ENCODE results near the gene RYR3.

RYR3 gene

GRCh38 chr15:33894193-33894592, 583.4 kb downstream of the RYR3 start:
- TF ChIP-seq, protein P1, sequence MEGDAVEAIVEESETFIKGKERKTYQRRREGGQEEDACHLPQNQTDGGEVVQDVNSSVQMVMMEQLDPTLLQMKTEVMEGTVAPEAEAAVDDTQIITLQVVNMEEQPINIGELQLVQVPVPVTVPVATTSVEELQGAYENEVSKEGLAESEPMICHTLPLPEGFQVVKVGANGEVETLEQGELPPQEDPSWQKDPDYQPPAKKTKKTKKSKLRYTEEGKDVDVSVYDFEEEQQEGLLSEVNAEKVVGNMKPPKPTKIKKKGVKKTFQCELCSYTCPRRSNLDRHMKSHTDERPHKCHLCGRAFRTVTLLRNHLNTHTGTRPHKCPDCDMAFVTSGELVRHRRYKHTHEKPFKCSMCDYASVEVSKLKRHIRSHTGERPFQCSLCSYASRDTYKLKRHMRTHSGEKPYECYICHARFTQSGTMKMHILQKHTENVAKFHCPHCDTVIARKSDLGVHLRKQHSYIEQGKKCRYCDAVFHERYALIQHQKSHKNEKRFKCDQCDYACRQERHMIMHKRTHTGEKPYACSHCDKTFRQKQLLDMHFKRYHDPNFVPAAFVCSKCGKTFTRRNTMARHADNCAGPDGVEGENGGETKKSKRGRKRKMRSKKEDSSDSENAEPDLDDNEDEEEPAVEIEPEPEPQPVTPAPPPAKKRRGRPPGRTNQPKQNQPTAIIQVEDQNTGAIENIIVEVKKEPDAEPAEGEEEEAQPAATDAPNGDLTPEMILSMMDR (IDR thresholded peaks at IDR 0.05; ENCODE audit: poor library complexity, severe bottlenecking), result no peak
- ATAC-seq (ENCODE audit: low read depth), result no peak
- no peak overlapping the region for H3K27ac ChIP-seq (ENCODE audit: poor library complexity, severe bottlenecking)

GRCh38 chr15:33902043-33902442, 591.3 kb downstream of the RYR3 start:
- DNase-seq (ENCODE audit: low spot score) (no peak), ATAC-seq (ENCODE audit: low read depth) (no peak)
- H3K27me3 ChIP-seq (ENCODE audit: insufficient read depth, poor library complexity, severe bottlenecking), result no peaks in the 10 kb centered on the region

More at GRCh38 chr15:33894193-33894592, 583.4 kb downstream of the RYR3 start:
- Histone ChIP-seq H3K27me3 (ENCODE audit: insufficient read depth, poor library complexity, severe bottlenecking) (no peaks in the 10 kb centered on the region), H3K36me3 (ENCODE audit: low read depth) (no peaks in the 10 kb centered on the region), H3K4me3 (ENCODE audit: severe bottlenecking) (no peak overlapping the region), H3K4me1 (ENCODE audit: insufficient read depth, poor library complexity, severe bottlenecking) (no peaks in the 10 kb centered on the region), H3K9me3 (ENCODE audit: severe bottlenecking) (no peaks in the 10 kb centered on the region)
- no peak for DNase-seq (ENCODE audit: low spot score)

DNA sequence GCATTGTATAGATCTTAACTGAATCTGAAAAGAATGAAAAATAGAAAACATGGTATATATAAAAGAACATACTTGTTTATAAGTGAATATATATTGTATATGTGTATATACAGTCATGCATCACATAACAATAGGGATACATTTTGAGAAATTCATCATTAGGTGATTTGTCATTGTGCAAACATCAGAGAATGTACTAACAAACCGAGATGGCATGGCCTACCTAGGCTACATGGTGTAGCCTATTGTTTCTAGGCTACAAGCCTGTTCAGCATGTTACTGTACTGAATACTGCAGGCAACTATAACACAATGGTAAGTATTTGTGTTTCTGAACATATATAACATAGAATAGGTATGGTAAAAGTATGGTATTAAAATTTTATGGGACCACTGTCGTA, 592.9 kb downstream of the RYR3 start:
- no peak for DNase-seq (ENCODE audit: low spot score)
- ATAC-seq (ENCODE audit: low read depth), result no peak
- no peaks in the 10 kb centered on the region for H3K9me3 ChIP-seq (ENCODE audit: severe bottlenecking)

More at GRCh38 chr15:33902043-33902442, 591.3 kb downstream of the RYR3 start:
- Histone ChIP-seq H3K27ac (ENCODE audit: poor library complexity, severe bottlenecking) (no peak overlapping the region), H3K9me3 (ENCODE audit: severe bottlenecking) (no peaks in the 10 kb centered on the region), H3K4me3 (ENCODE audit: severe bottlenecking) (no peak overlapping the region), H3K4me1 (ENCODE audit: insufficient read depth, poor library complexity, severe bottlenecking) (no peaks in the 10 kb centered on the region), H3K36me3 (ENCODE audit: low read depth) (no peaks in the 10 kb centered on the region)
- TF ChIP-seq, protein P1 (IDR thresholded peaks at IDR 0.05; ENCODE audit: poor library complexity, severe bottlenecking), result no peak

DNA sequence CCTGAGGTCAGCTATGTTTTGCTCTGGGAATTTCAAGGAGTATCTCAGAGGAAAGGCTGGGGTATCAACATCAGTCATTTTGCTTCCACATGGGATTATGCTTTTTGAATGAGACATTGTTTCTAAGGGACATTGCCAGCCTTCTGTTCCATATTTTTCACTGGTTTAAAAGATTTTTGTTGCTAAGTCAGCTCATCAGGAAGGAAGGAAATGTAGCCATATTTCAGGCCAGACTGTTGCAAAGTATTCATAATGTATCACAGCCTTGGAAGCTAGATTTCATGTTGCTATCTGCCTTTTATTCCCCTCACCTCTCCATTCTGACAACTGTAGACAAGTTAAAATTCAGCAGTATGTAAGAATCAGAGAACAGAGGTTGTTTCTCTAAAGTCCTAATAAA, 596.6 kb downstream of the RYR3 start:
- Histone ChIP-seq H3K9me3 (ENCODE audit: severe bottlenecking) (no peaks in the 10 kb centered on the region), H3K4me1 (ENCODE audit: insufficient read depth, poor library complexity, severe bottlenecking) (peaks cover 3% of the 10 kb centered on the region), H3K27ac (ENCODE audit: poor library complexity, severe bottlenecking) (no peak overlapping the region), H3K36me3 (ENCODE audit: low read depth) (no peaks in the 10 kb centered on the region), H3K4me3 (ENCODE audit: severe bottlenecking) (no peak overlapping the region), H3K27me3 (ENCODE audit: insufficient read depth, poor library complexity, severe bottlenecking) (no peaks in the 10 kb centered on the region)
- TF ChIP-seq, protein P1 (IDR thresholded peaks at IDR 0.05; ENCODE audit: poor library complexity, severe bottlenecking), result no peak
- no peak for DNase-seq (ENCODE audit: low spot score)
- no peak for ATAC-seq (ENCODE audit: low read depth)

More for the DNA sequence above, 592.9 kb downstream of the RYR3 start:
- TF ChIP-seq, protein P1 (IDR thresholded peaks at IDR 0.05; ENCODE audit: poor library complexity, severe bottlenecking), result no peak
- Histone ChIP-seq H3K27ac (ENCODE audit: poor library complexity, severe bottlenecking) (no peak overlapping the region), H3K4me1 (ENCODE audit: insufficient read depth, poor library complexity, severe bottlenecking) (no peaks in the 10 kb centered on the region), H3K27me3 (ENCODE audit: insufficient read depth, poor library complexity, severe bottlenecking) (no peaks in the 10 kb centered on the region), H3K4me3 (ENCODE audit: severe bottlenecking) (no peak overlapping the region), H3K36me3 (ENCODE audit: low read depth) (no peaks in the 10 kb centered on the region)

- H3K4me1 ChIP-seq (ENCODE audit: insufficient read depth, poor library complexity, severe bottlenecking), result peaks cover 3% of the 10 kb centered on the region
- H3K27me3 ChIP-seq (ENCODE audit: insufficient read depth, poor library complexity, severe bottlenecking), result no peaks in the 10 kb centered on the region
- TF ChIP-seq, protein P1 (IDR thresholded peaks at IDR 0.05; ENCODE audit: poor library complexity, severe bottlenecking), result no peak
- H3K36me3 ChIP-seq (ENCODE audit: low read depth), result no peaks in the 10 kb centered on the region
- no peaks in the 10 kb centered on the region for H3K9me3 ChIP-seq (ENCODE audit: severe bottlenecking)
- DNase-seq (ENCODE audit: low spot score) (no peak), ATAC-seq (ENCODE audit: low read depth) (no peak)
- H3K4me3 ChIP-seq (ENCODE audit: severe bottlenecking), result no peak overlapping the region
- no peak overlapping the region for H3K27ac ChIP-seq (ENCODE audit: poor library complexity, severe bottlenecking)
Measured at GRCh38 chr15:33908406-33908805, 597.6 kb downstream of the RYR3 start.
